A673 (cell line): Measurements from ENCODE around the gene IL4. TPM values are rescaled to one million over a fixed set of nuclear protein-coding genes. Genes with fewer than 3 reads are reported as not detected.

Experiments used
- BruUV-seq: library from RNA; stranded (reverse); fragments of 400-500 nt; replicated peaks from 2 replicates; lab custom pipeline; 2021; lab: Mats Ljungman, UMichigan
- CTCF ChIA-PET: fragments of 300-600 bp; sonication (Branson Sonifier 250); formaldehyde crosslinking; loops from one replicate; lab custom pipeline; 2022; ENCODE audit warnings: antibody characterized with exemption; lab: Charles Lee
- POLR2A ChIA-PET: fragments of 300-600 bp; sonication (Branson Sonifier 250); formaldehyde crosslinking; loops from one replicate; lab custom pipeline; 2022; ENCODE audit warnings: antibody characterized with exemption; ENCODE audit not compliant: low non-redundant PET; lab: Charles Lee
- DNase-seq: peaks from one replicate; pipeline ENCODE4 v3.0.0-alpha.2; 2015; ENCODE audit warnings: low spot score
- H3K27ac ChIP-seq: fragments of 200-600 bp; sonication (generic); 2 replicates; pipeline ENCODE4 v1.5.1; 2016; ENCODE audit warnings: mixed run types, low read depth, mild to moderate bottlenecking, mixed read lengths, antibody characterized with exemption, low read length; ENCODE audit not compliant: poor library complexity, severe bottlenecking
- H3K27me3 ChIP-seq: fragments of 200-600 bp; sonication (generic); replicated peaks from 2 replicates; pipeline ENCODE4 v1.6.1; 2017; ENCODE audit warnings: mixed run types, low read depth, mild to moderate bottlenecking, mixed read lengths, antibody characterized with exemption, low read length; ENCODE audit not compliant: insufficient read depth, poor library complexity
- H3K36me3 ChIP-seq: fragments of 200-600 bp; sonication (generic); 2 replicates; pipeline ENCODE4 v1.6.1; 2016; ENCODE audit warnings: mixed run types, mild to moderate bottlenecking, mixed read lengths, antibody characterized with exemption, low read length; ENCODE audit not compliant: insufficient read depth, poor library complexity, severe bottlenecking
- H3K4me1 ChIP-seq: fragments of 200-600 bp; sonication (generic); 2 replicates; pipeline ENCODE4 v1.6.1; 2017; ENCODE audit warnings: mixed run types, mild to moderate bottlenecking, mixed read lengths, antibody characterized with exemption, low read length; ENCODE audit not compliant: insufficient read depth, poor library complexity, severe bottlenecking
- H3K4me3 ChIP-seq: fragments of 200-600 bp; sonication (generic); 2 replicates; pipeline ENCODE4 v1.5.1; 2016; ENCODE audit warnings: low read depth, mixed run types, mild to moderate bottlenecking, mixed read lengths, low read length; ENCODE audit not compliant: poor library complexity, severe bottlenecking
- H3K9me3 ChIP-seq: fragments of 200-600 bp; sonication (generic); 2 replicates; pipeline ENCODE4 v1.6.1; 2016; ENCODE audit warnings: mixed run types, low read depth, mild to moderate bottlenecking, mixed read lengths, antibody characterized with exemption, low read length; ENCODE audit not compliant: poor library complexity, severe bottlenecking
- EZH2 ChIP-seq: fragments of 200-600 bp; sonication (generic); IDR thresholded peaks from 2 replicates; pipeline ENCODE4 v1.6.1; 2017; ENCODE audit warnings: borderline replicate concordance, low read depth, mild to moderate bottlenecking, mixed read lengths, antibody characterized with exemption, low read length; ENCODE audit not compliant: poor library complexity, severe bottlenecking
- intact Hi-C: fragments of 100-400 bp; cut with micrococcal nuclease; formaldehyde crosslinking; loops from one replicate; pipeline ENCODE4 v1.10.0; 2022; ENCODE audit not compliant: unreplicated experiment
- total RNA-seq: library from RNA; stranded (reverse); gene quantifications from 2 replicates; pipeline ENCODE4 v1.2.3, GENCODE V29; 2021
- TF ChIP-seq, protein P1 (sequence below): fragments of 300-800, 200-600 bp; sonication (generic); conservative IDR thresholded peaks from 2 replicates; pipeline ENCODE4 v1.5.1; 2017; ENCODE audit warnings: low read depth, mild to moderate bottlenecking, antibody characterized with exemption, low read length, moderate library complexity, mixed read lengths

IL4 gene
- total RNA-seq, 1 experiment from 2014 or later = not detected

DNA sequence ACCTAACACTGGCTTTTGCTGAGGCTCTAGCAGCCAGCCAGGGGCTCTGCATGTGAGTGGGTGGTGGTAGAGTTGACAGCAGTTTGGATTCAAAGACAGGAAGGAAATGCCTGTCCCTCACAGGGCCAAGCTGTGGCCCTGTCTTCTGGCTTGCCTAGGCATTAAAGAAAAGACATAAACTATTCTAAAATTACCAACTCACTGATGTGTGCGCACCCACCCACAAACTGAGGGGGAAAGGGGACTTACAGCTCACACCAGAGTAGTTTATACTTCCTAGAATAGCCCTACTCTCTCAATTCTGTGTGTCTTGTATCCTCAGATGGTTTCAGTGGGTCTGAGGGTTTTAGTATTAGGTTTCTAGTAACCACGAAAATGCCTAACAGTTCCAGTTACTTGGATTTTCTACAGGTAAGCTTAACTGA is 34.1 kb upstream of the IL4 start:
- DNase-seq = no peak
- peaks cover 21% of the 10 kb centered on the region for H3K36me3 ChIP-seq
- H3K9me3 ChIP-seq = no peaks in the 10 kb centered on the region
- H3K27me3 ChIP-seq = no peaks in the 10 kb centered on the region
- H3K27ac ChIP-seq = no peak overlapping the region
- CTCF ChIA-PET = no interaction called here
- POLR2A ChIA-PET = no interaction called here
- BruUV-seq = no TSS peak
- H3K4me3 ChIP-seq = no peak overlapping the region
- intact Hi-C loops = no loop called here
- H3K4me1 ChIP-seq = no peaks in the 10 kb centered on the region
- TF ChIP-seq, protein P1, sequence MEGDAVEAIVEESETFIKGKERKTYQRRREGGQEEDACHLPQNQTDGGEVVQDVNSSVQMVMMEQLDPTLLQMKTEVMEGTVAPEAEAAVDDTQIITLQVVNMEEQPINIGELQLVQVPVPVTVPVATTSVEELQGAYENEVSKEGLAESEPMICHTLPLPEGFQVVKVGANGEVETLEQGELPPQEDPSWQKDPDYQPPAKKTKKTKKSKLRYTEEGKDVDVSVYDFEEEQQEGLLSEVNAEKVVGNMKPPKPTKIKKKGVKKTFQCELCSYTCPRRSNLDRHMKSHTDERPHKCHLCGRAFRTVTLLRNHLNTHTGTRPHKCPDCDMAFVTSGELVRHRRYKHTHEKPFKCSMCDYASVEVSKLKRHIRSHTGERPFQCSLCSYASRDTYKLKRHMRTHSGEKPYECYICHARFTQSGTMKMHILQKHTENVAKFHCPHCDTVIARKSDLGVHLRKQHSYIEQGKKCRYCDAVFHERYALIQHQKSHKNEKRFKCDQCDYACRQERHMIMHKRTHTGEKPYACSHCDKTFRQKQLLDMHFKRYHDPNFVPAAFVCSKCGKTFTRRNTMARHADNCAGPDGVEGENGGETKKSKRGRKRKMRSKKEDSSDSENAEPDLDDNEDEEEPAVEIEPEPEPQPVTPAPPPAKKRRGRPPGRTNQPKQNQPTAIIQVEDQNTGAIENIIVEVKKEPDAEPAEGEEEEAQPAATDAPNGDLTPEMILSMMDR = no peak
- TF ChIP-seq EZH2 = no peak

DNA sequence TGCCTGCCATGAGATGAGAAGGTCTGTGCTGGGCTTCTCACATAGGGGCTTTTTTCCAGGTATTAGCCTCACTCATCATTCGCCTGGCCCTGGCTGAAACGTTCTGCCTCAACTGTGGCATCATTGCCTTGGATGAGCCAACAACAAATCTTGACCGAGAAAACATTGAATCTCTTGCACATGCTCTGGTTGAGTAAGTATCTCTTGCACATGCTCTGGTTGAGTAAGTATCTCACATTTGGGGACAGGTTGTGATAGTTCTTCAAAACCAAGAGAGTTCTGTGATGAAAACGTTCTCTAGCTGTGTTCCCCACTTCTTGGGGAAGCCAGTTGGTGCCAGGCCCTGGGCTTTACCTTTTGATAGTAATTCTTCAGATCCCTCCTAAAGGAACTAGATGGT is 33.2 kb upstream of the IL4 start:
- no peak for DNase-seq
- CTCF ChIA-PET = no interaction called here
- Histone ChIP-seq H3K9me3 (no peaks in the 10 kb centered on the region), H3K27ac (no peak overlapping the region), H3K4me1 (no peaks in the 10 kb centered on the region), H3K4me3 (no peak overlapping the region), H3K36me3 (peaks cover 21% of the 10 kb centered on the region), H3K27me3 (no peaks in the 10 kb centered on the region)
- intact Hi-C loops = no loop called here
- POLR2A ChIA-PET = no interaction called here
- no TSS peak for BruUV-seq
- TF ChIP-seq EZH2 = no peak
- TF ChIP-seq, protein P1 = no peak

DNA sequence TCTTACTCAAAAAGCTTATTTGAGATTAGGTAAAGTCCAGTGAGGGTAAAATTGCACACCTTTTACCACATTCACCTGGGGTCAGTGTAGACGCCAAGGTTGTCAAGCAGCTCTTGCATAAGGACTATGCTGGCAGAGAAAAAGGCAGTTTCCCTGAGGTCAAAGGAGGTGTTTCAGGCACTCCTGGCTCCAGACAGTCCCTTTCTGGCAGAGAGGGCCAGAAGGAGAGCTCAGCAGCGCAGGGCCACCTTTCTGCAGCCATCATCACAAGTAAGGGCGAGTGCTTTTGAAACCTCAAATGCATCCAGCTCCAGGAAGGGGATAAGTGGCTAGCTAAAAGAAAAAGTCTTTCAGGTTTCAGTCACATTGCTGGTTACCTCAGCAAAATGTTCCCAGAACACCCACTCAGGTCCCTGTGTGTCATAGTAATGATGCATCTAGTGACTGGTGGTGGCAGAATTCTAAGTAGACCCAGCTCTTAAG is 32.5 kb upstream of the IL4 start:
- Histone ChIP-seq H3K4me3 (no peak overlapping the region), H3K27ac (no peak overlapping the region), H3K36me3 (peaks cover 21% of the 10 kb centered on the region), H3K27me3 (no peaks in the 10 kb centered on the region), H3K9me3 (no peaks in the 10 kb centered on the region), H3K4me1 (no peaks in the 10 kb centered on the region)
- no peak for TF ChIP-seq EZH2
- TF ChIP-seq, protein P1 = no peak
- intact Hi-C loops = no loop called here
- ChIA-PET CTCF (no interaction called here), POLR2A (interaction anchor here (0.6 kb wide), 1 partner anchor 384 kb away, joined by 3 read pairs; no protein-coding TSS in a partner anchor)
- DNase-seq = no peak
- BruUV-seq = no TSS peak
